ENCODE measurements around the gene CAMTA1. TPM values are rescaled to one million over a fixed set of nuclear protein-coding genes. Genes with fewer than 3 reads are reported as not detected.
A peak's percentile ranks its signal among the peaks of the same experiment; 100 is the strongest.

The CAMTA1 gene
- total and polyA plus RNA-seq, 4 donors: 90.5 to 236 (median 195) TPM

DNA sequence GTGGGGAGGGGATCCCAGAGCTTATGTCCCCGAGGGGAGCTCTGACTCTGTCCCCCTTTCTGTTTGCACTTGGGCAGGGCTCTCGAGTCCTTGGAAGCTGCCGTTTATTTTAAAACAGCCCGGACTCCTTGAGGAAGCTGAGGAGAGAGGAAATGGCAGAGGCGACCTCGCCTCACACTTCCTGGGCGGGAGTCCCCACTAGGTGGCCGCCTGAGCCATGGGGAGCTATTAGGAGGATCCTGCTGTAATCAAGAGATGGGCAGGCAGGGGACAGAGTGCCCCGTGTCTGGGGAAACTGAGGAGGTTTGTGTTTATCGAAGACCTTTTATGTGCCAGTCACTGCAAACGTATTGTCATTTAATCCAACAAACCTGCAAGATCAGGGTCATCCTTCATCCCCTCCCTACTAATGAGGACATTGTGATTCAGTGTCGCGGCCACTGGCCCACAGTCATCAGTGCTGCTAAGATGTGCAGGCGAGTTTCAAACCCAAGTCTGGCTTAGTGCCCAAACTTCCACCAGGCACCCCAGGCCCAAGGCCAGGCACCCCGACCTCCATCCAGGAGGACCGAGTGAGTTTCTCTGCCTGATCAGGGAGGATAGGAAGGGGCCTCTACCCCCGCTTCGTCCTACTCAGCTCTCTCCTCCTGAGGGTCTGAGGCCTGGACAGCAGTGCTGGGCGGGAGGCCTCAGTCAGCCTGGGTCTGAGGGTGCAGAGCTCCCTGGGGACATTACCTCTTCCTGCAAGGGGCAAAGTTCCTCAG, 669.0 kb downstream of the CAMTA1 start:
- Histone ChIP-seq H3K27me3 (ENCODE audit: control insufficient read depth, insufficient read depth, low read length) (no peaks in the 10 kb centered on the region), H3K36me3 (ENCODE audit: control insufficient read depth, insufficient read depth, low read length) (peaks cover 2% of the 10 kb centered on the region), H3K9me3 (ENCODE audit: control insufficient read depth, insufficient read depth, low read length) (no peaks in the 10 kb centered on the region), H3K4me3 (ENCODE audit: low read depth, low read length) (no peak overlapping the region), H3K4me1 (ENCODE audit: control insufficient read depth, insufficient read depth, low read length) (peaks cover 59% of the 10 kb centered on the region), H3K27ac (ENCODE audit: low read depth, low read length) (no peak overlapping the region)
- WGBS (ENCODE audit: insufficient coverage): 51% methylated on average over 10 of the region's 19 CpGs
- DNase-seq (ENCODE audit: low read depth in 4 of 6, low spot score in 6 of 6): peak in 2 of 6 donors; percentile 21 to 44

GRCh38 chr1:7454895-7455784, 669.9 kb downstream of the CAMTA1 start:
- H3K4me1 ChIP-seq (ENCODE audit: control insufficient read depth, insufficient read depth, low read length): peaks cover 69% of the 10 kb centered on the region
- no peaks in the 10 kb centered on the region for H3K9me3 ChIP-seq (ENCODE audit: control insufficient read depth, insufficient read depth, low read length)
- DNase-seq (ENCODE audit: low read depth in 4 of 6, low spot score in 6 of 6): peak in 2 of 6 donors; percentile 77 to 85
- WGBS (ENCODE audit: insufficient coverage): 42% methylated on average over 27 of the region's 30 CpGs
- no peaks in the 10 kb centered on the region for H3K27me3 ChIP-seq (ENCODE audit: control insufficient read depth, insufficient read depth, low read length)
- peaks cover 2% of the 10 kb centered on the region for H3K36me3 ChIP-seq (ENCODE audit: control insufficient read depth, insufficient read depth, low read length)
- H3K27ac ChIP-seq (ENCODE audit: low read depth, low read length): peak overlapping the region; percentile 48
- no peak overlapping the region for H3K4me3 ChIP-seq (ENCODE audit: low read depth, low read length)

DNA sequence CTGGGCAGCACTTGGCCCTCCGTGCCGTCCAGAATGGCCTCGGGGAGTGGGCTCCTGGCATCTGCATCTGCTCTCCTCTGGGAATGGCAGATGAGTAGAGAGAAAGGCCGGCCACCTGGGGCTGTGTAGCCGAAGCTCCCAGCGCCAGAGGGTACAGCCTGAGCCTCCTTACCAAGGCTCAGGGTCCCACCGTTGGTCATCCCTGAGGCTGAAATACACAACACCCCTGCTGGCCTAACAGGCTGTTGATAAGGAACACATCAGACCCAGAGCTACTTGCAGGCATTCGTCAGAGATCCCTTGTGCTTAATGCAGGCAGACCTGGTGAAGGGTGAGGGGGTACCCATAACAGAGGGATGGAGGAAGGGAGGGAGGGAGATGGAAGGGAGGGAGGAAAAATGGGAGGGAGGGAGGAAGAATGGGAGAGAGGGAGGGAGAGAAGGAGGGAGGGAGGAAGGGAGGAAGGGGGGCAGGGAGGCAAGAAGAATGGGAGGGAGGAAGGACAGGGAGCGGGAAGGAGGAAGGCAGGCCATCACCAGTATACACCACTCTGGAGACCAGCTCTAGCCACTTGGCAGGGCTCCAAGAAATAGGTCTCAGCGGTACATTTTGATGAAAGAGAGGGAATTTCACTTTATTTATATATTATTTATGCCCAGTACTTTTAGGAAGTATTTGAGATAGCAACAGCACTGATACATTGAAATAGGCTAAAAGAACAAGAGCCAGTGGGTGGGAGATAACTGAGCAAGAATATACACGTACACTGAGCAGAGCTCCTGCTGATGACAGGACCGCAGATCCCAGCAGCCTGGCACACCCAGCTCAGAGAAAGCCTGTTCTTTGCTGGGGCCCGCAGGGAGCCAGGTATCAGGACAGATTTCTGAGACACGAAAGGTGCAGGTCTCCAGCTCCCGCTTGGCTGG, 670.8 kb downstream of the CAMTA1 start:
- peaks cover 70% of the 10 kb centered on the region for H3K4me1 ChIP-seq (ENCODE audit: control insufficient read depth, insufficient read depth, low read length)
- peak overlapping the region; percentile 48 for H3K27ac ChIP-seq (ENCODE audit: low read depth, low read length)
- H3K9me3 ChIP-seq (ENCODE audit: control insufficient read depth, insufficient read depth, low read length): no peaks in the 10 kb centered on the region
- 59% methylated on average over 14 of the region's 15 CpGs for WGBS (ENCODE audit: insufficient coverage)
- H3K4me3 ChIP-seq (ENCODE audit: low read depth, low read length): no peak overlapping the region
- peak in 2 of 6 donors; percentile 30 to 64 for DNase-seq (ENCODE audit: low read depth in 4 of 6, low spot score in 6 of 6)
- no peaks in the 10 kb centered on the region for H3K27me3 ChIP-seq (ENCODE audit: control insufficient read depth, insufficient read depth, low read length)
- H3K36me3 ChIP-seq (ENCODE audit: control insufficient read depth, insufficient read depth, low read length): no peaks in the 10 kb centered on the region

- peaks cover 64% of the 10 kb centered on the region for H3K4me1 ChIP-seq (ENCODE audit: control insufficient read depth, insufficient read depth, low read length)
- H3K9me3 ChIP-seq (ENCODE audit: control insufficient read depth, insufficient read depth, low read length): no peaks in the 10 kb centered on the region
- no peaks in the 10 kb centered on the region for H3K27me3 ChIP-seq (ENCODE audit: control insufficient read depth, insufficient read depth, low read length)
- DNase-seq (ENCODE audit: low read depth in 4 of 6, low spot score in 6 of 6): no peak
- WGBS (ENCODE audit: insufficient coverage): 64% methylated on average over 4 of the region's 17 CpGs
- H3K27ac ChIP-seq (ENCODE audit: low read depth, low read length): no peak overlapping the region
- H3K4me3 ChIP-seq (ENCODE audit: low read depth, low read length): no peak overlapping the region
- H3K36me3 ChIP-seq (ENCODE audit: control insufficient read depth, insufficient read depth, low read length): no peaks in the 10 kb centered on the region
Measured at GRCh38 chr1:7456722-7457082, 671.4 kb downstream of the CAMTA1 start.

DNA sequence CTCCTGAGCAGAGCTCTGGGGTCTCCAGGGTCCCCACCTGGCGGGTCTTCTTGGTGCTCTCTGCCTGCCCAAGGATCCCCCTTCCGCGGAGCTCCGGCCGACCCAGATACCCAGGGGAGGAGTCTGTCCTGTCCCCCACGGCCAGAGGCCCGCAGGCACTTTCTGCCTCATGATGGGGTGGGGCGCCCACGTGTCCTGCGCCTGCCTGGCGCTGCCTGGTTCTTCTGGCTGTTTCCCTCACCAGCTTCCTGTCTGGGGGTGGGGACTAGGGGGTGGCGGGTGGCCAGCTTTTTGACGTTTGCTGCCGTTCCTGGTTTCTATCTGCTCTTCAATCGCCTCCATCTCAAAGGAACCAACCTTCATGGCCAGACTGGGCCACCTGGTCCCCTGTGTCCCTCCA, 672.6 kb downstream of the CAMTA1 start:
- DNase-seq (ENCODE audit: low read depth in 4 of 6, low spot score in 6 of 6): no peak
- Histone ChIP-seq H3K9me3 (ENCODE audit: control insufficient read depth, insufficient read depth, low read length) (no peaks in the 10 kb centered on the region), H3K27ac (ENCODE audit: low read depth, low read length) (no peak overlapping the region), H3K4me1 (ENCODE audit: control insufficient read depth, insufficient read depth, low read length) (peaks cover 64% of the 10 kb centered on the region), H3K27me3 (ENCODE audit: control insufficient read depth, insufficient read depth, low read length) (no peaks in the 10 kb centered on the region), H3K36me3 (ENCODE audit: control insufficient read depth, insufficient read depth, low read length) (peaks cover 2% of the 10 kb centered on the region), H3K4me3 (ENCODE audit: low read depth, low read length) (no peak overlapping the region)
- 89% methylated on average over 3 of the region's 15 CpGs for WGBS (ENCODE audit: insufficient coverage)

DNA sequence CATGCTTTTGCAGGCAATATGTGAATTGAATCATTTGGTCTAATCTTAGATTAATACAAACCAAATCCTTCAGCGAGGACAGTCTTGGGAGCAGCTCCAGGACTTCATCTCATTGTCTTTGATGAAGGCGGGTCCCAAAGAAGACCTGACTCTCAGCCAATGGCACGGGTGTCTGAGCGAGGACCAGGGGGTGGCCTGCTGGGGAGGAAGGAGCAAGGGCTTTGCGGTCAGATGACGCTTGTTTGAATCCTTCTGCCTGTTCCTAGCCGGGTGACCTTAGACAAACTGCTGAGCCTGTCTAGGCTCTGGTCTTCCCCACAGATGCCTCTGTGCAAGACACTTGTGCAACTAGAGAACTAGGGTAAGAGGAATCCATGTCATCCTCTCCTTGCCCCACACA, 673.7 kb downstream of the CAMTA1 start:
- Histone ChIP-seq H3K9me3 (ENCODE audit: control insufficient read depth, insufficient read depth, low read length) (no peaks in the 10 kb centered on the region), H3K36me3 (ENCODE audit: control insufficient read depth, insufficient read depth, low read length) (peaks cover 4% of the 10 kb centered on the region), H3K4me3 (ENCODE audit: low read depth, low read length) (no peak overlapping the region), H3K27me3 (ENCODE audit: control insufficient read depth, insufficient read depth, low read length) (no peaks in the 10 kb centered on the region), H3K4me1 (ENCODE audit: control insufficient read depth, insufficient read depth, low read length) (peaks cover 54% of the 10 kb centered on the region), H3K27ac (ENCODE audit: low read depth, low read length) (no peak overlapping the region)
- 77% methylated on average over 3 of the region's 7 CpGs for WGBS (ENCODE audit: insufficient coverage)
- DNase-seq (ENCODE audit: low read depth in 4 of 6, low spot score in 6 of 6): no peak

DNA sequence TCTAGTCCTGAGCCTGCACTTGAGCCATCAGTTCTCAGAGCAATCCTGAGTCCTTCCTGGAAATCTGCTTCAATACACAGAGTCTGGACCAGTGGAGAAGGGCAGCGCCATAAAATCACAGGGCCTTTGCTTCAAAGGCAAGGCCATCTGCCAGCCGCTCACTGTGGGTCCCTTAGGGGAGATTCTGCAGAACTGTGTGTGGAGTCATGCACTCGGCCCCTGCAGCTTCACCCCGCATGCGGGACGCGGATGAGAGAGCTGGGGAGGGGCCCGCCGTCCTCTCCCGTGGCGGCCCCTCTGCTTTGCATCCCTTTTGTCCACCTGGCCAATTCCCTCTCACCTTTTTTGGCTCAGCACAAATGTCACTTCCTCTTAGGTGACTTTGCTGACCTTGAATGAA, 674.7 kb downstream of the CAMTA1 start:
- Histone ChIP-seq H3K36me3 (ENCODE audit: control insufficient read depth, insufficient read depth, low read length) (peaks cover 4% of the 10 kb centered on the region), H3K27ac (ENCODE audit: low read depth, low read length) (no peak overlapping the region), H3K4me1 (ENCODE audit: control insufficient read depth, insufficient read depth, low read length) (peaks cover 47% of the 10 kb centered on the region), H3K4me3 (ENCODE audit: low read depth, low read length) (no peak overlapping the region), H3K27me3 (ENCODE audit: control insufficient read depth, insufficient read depth, low read length) (no peaks in the 10 kb centered on the region), H3K9me3 (ENCODE audit: control insufficient read depth, insufficient read depth, low read length) (no peaks in the 10 kb centered on the region)
- WGBS (ENCODE audit: insufficient coverage): 68% methylated on average over 9 of the region's 11 CpGs
- peak in 1 of 6 donors; percentile 60 for DNase-seq (ENCODE audit: low read depth in 4 of 6, low spot score in 6 of 6)

DNA sequence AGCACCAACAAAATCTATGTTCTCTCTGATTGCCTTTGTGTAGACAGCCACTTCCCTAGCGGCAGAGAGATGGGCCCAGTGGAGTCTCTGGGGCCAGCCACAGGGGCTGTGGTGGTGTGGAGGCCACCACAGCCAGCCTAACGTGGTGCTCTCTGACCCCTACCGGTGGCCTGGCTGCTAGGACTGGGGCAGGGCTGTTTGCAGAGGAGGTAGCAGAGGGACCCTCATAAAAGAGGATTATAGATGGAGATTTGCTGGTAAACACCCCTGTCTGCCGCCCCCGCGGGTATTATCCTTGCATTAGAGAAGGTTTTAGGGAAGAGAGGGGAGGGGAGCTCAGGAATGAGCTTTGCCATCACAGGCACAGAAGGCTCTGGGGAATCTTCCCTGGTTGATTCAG, 675.6 kb downstream of the CAMTA1 start:
- no peak for DNase-seq (ENCODE audit: low read depth in 4 of 6, low spot score in 6 of 6)
- WGBS (ENCODE audit: insufficient coverage): 62% methylated on average over 6 of the region's 6 CpGs

DNA sequence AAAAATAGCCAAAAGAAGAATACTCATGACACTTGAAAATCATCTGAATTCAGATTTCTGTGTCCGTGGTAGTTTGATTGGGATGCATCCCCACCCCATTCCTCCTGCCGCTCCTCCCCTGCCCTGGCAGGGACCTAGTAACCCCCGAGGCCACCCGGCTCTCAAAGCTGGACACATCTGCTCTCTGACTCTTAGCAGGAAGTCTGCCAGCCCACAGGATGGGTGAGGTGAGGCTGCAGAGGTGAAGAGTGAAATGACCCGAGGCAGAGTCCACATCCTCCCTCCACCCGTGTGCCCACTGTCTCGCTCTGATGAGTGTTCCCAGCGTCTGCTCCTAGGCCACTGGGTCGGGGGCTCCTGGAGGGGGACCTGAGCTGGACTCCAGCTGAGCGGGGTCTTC, 677.4 kb downstream of the CAMTA1 start:
- 89% methylated on average over 1 of the region's 10 CpGs for WGBS (ENCODE audit: insufficient coverage)
- Histone ChIP-seq H3K27ac (ENCODE audit: low read depth, low read length) (no peak overlapping the region), H3K4me3 (ENCODE audit: low read depth, low read length) (no peak overlapping the region), H3K9me3 (ENCODE audit: control insufficient read depth, insufficient read depth, low read length) (no peaks in the 10 kb centered on the region), H3K4me1 (ENCODE audit: control insufficient read depth, insufficient read depth, low read length) (peaks cover 24% of the 10 kb centered on the region), H3K36me3 (ENCODE audit: control insufficient read depth, insufficient read depth, low read length) (peaks cover 9% of the 10 kb centered on the region), H3K27me3 (ENCODE audit: control insufficient read depth, insufficient read depth, low read length) (no peaks in the 10 kb centered on the region)
- no peak for DNase-seq (ENCODE audit: low read depth in 4 of 6, low spot score in 6 of 6)

More for the DNA sequence above, 675.6 kb downstream of the CAMTA1 start:
- Histone ChIP-seq H3K4me1 (ENCODE audit: control insufficient read depth, insufficient read depth, low read length) (peaks cover 38% of the 10 kb centered on the region), H3K4me3 (ENCODE audit: low read depth, low read length) (no peak overlapping the region), H3K27me3 (ENCODE audit: control insufficient read depth, insufficient read depth, low read length) (no peaks in the 10 kb centered on the region), H3K27ac (ENCODE audit: low read depth, low read length) (no peak overlapping the region), H3K36me3 (ENCODE audit: control insufficient read depth, insufficient read depth, low read length) (peaks cover 4% of the 10 kb centered on the region), H3K9me3 (ENCODE audit: control insufficient read depth, insufficient read depth, low read length) (no peaks in the 10 kb centered on the region)
